Amygdala (tissue), 56 donors: ENCODE results near the gene LFNG.

Source experiments
- DNase-seq, 56 donors: peaks; one replicate each; lab custom pipeline; 2025; lab: John Stamatoyannopoulos, UW

The LFNG gene

DNA sequence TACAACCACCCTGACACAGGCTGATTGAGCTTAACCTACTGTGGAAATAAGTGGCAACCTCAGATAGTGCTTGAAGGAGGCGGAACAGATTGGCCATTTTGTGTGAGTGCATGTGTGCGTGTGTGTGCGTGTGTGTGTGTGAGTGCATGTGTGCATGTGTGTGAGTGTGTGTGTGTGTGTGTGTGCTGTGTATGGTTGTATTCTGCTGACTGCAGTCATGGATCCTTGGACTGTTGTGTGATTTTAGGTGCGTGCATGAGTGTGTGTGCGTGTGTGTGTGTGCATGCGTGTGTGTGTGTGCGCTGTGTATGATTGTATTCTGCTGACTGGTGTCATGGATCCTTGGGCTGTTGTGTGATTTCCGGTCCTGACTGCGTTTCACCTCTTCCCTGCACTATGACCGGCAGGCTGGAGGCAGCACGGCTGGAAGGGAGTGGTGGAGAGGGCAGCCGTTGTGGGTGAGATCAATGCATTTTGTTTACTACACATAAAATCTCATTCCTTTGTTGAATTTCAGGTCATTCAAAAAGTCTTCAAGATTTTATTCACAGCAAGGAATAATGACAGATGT is 45.5 kb downstream of the LFNG start:
- DNase-seq, result no peak

DNA sequence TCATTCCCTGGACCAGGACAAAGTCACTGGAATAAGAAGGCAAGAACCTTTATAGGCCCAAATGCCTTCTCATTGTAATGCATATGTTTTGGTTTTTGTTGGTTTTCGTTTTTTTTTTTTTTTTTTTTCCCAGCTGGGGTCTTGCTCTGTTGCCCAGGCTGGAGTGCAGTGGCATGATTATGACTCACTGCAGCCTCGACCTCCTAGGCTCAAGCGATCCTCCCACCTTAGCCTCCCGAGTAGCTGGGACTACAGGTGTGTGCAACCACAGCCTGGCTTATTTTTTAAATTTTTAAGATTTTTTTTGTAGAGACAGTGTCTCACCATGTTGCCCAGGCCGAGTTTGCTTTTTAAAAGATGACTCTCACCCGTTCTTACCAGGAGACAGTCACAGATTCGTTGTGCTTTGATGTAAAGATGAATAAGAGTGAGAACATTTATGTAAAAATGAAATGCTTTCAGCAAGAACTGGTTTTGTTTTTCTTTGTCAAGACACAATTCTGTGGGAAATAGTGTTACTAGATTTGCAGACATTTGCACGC is 46.8 kb downstream of the LFNG start:
- no peak for DNase-seq

DNA sequence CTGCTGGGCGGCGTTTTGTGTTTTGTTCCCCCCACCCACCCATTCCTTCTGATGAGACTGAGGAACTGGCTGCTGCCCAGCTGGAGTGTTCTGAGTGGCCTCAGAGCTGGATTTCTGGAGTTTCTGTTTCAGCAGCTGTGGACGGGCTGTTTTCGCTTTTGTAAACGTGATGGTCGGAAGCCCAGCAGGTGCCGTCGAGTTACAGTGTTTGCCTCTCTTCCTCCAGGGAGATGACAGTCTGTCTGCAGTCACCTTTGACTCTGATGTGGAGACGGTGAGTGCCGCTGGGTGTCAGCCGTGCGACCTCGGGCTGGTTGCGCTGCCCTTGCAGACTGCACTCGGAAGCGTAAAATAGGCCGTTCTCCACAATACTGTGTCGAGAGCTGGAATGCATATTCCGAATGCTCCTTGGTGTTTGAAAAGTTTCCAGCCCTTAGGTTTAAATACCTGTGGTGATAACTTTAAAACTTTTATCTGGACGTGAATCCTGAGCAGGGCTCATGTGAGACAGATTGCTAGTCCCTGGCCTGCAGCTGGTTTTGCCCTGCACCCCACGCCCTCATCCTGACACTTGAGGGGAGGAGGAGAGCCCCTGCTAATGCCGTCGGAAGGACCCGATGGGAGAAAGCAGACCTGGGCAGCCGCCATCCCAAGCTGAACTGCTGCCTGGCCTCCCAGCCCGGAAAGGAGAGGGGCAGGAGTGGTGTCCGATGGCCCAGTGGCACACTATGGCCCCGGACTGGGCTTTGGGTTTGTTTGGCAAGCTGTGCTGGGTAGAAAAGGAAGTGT is 47.5 kb downstream of the LFNG start:
- peak in 21 of 56 donors; percentile 9 to 66 (median 38) for DNase-seq

DNA sequence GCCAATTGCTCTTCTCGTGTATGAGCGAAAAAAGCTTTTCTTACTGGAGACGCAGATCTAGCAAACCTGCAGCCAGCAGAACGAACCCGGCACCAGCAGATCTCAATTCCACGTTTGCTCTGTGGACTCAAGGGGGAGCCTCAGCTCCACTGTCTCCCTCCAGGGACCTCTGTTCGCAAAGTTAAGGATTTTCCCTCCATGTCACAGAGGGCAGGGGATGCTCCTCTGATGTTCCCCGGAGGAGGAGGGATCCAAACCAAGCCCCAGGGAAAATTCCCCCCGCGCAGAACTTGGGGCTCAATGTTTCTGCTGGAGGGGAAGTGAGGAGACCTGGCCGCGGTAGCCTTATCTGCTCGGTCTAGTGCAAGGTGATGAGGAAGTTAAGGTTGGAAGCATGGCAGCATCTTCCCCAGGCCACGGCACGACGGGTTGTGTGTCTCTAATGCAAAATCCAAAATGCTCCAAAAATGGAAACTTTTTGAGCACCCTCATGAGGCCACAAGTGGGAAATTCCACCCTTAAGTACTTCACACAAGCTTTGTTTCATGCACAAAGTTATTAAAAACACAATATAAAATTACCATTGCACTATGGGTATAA is 48.2 kb downstream of the LFNG start:
- peak in 30 of 56 donors; percentile 8 to 72 (median 36) for DNase-seq

DNA sequence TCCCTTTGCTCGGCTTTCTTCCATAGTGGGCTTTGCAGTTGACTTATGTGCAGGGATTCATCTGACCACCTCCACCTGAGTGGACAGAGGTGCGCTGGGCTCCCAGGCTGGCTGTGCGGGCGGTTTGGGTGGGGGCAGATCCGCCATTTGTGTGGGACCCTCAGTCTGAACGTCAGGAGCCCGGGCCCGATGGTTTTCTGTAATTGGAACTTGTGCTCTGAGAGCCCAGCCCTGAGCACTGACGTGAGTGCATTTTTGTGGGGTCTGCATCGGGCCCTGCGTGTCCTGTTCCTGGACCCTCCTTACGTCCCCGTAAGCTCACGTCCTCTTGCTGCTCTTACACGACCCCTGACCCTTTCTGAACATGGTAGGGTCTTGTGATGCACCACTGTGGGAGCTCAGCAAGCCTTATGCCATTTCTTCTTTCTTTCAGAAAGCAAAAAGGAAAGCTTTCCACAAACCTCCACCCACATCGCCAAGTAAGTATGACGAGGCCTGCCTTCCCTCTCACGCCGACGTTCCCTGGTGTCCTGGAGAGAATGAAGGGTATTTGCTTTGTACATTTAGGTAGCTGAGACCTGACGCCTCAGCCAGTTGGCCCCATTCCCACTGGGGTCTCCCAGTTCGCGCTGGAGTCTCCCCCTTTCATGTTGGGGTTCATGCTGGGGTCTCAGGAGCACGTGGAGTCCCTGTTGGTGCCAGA is 49.1 kb downstream of the LFNG start:
- DNase-seq, result no peak

DNA sequence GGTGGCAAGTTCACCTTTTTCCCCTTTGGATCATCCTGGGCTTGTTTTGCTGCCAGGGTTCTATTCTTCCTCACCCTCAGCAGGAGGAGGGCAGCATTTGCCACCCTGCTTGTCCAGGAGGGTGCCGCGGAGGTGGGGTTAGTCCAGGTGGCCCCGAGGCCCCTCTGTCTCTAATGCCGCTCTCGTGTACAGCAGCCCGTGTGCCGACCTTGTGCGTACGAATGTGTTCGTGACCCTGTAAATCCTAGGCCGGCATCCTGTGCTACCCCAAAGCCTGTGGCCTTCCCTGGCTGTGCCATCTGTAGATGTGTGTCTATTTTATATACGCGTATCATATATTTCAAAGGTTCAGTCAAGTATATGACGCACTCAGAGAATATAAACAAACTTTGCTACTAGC is 49.8 kb downstream of the LFNG start:
- DNase-seq, result no peak

DNA sequence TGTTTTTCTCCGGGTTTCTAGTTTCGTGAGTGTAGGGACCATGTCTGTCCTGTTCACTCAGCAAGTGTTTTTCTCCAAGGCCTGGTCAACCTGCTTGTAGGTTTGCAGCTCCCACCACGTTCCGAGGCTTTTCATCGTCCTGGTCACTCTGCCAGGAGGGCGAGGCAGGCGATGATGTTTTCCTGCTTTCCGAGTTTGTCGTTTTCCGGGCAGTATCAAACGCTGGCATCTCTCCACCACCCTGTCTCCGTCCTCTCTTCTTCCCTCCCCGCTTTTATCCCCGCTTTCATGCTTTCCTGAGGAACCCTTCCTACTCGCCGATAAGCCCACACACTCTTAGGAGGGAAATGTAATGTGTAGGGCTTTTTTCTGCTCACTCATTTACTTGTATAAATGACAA is 50.4 kb downstream of the LFNG start:
- DNase-seq, result no peak

DNA sequence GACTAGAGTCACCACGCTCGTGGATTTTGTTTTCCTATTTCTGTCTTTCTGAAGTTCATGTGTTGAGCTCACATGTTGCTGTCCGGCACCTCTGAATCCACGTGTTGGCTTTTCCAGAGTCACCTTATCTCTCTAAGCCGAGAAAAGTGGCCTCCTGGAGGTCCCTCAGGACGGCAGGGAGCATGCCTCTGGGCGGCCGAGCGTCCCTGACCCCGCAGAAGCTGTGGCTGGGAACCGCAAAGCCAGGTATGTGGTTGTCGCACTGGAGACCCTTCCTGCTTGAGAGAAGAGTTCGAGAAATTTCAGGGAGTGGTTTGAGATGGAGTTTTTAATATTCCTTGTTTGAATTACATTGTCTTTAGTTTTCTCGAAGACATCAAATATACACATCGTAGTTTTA is 51.8 kb downstream of the LFNG start:
- no peak for DNase-seq

DNA sequence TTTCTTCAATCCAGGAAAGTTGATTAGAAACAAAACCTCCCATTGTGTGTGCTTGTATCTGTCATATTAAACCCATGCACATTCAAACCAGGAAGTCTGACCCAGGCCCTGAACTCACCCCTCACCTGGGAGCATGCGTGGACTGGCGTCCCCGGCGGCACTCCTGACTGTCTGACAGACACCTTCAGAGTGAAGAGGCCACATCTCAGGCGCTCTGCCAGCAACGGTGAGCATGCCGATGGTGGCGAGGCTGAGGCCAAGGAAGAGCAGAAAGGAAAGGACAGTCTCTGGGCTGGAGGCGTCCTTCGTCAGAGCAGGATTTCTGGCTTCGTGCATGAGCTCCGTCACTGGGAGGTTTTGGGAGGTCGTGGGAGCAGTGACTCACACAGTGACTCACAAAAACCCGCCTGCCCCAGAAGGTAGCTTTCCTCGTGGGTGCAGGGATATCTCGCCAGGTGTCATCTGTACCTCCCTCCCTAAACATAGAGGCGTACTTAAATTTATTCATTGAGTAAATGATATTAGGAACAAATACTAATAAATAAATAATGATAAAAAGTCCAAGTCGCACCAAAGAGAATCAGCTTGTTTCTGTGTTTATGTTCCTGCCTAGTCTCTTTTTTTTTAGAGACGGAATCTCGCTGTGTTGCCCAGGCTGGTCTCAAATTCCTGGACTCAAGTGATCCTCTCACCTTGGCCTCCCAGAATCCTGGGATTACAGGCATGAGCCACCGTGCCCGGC is 52.7 kb downstream of the LFNG start:
- peak in 1 of 56 donors; percentile 5 for DNase-seq

DNA sequence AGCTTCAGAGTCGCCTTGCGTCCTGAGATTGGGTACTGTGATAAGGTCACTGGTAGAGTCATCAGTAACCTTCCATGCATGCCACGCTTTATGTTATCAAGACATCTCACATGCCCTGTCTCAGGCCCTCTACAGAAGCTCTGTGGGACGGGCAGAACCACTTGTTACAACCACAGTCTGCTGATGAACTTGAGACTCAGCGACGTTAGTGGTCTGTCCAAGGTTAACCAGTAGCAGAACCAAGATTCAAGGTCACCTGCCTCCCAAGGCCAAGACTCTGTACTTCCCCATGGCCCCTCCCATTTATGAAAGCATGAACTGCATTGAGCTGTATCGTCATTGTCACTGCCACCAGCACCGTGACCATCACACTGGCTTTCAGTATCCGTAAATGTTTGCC is 54.2 kb downstream of the LFNG start:
- DNase-seq, result no peak

DNA sequence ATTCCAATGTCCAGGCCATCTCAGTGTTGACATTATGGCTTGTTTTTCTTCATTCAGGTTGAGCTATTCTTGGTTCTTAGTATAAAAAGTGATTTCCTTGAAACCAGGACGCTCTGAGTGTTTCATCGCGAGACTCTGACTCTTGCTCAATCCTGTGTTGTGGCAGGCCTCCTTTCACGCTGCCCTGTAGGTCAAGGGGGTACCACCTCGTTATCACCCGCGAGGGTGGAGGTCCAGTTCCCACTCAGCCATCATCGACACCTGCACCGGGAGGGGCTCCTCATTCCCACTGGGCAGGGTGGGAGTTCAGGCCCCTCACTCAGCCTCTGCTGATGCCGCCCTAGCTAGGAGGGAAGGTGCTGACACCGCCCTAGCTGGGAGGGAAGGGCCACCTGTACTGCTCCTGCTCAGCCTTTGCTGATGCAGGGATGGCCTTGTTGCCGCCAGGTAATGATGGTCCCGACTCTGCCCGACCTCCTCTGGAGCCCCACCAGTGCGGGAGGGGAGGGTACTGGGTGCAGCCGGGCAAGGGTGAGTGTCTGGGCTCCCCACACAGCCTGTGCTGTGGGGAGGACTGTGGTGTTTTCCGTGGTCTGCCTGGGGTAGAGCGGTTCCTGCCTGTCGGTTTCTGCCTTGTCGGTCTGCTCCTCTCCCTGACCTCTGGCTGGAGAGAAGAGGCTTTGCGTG is 55.6 kb downstream of the LFNG start:
- no peak for DNase-seq

DNA sequence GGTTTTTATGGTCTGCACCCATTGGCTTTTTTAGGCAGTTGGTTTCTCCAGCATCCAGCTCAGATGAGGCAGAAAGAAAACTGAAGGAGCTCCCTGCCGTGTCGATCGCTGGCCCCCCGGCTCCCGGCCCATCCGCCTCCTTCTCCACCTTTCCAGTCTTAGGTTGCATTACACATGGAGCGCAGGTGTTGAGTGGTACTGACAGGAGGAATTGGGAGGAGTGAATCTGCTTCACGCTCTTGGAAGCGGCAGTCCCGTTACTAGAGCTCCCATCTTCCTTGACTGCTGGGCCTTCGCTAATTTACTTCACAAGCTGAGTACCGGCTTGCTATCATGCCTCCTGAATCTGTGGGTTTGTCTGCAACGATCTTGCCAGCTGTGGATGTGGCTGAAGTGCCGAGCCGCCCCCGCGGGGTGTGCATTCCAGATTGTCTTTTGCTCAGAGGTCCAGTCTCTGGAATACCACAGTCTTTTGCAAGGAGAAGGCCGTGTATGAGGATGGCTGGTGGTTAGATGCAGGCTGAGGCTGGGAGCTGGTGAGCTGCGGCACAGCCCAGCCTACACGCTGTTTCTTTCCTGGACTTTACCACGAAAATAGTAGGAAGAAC is 56.3 kb downstream of the LFNG start:
- DNase-seq, result peak in 2 of 56 donors; percentile 31 to 32

DNA sequence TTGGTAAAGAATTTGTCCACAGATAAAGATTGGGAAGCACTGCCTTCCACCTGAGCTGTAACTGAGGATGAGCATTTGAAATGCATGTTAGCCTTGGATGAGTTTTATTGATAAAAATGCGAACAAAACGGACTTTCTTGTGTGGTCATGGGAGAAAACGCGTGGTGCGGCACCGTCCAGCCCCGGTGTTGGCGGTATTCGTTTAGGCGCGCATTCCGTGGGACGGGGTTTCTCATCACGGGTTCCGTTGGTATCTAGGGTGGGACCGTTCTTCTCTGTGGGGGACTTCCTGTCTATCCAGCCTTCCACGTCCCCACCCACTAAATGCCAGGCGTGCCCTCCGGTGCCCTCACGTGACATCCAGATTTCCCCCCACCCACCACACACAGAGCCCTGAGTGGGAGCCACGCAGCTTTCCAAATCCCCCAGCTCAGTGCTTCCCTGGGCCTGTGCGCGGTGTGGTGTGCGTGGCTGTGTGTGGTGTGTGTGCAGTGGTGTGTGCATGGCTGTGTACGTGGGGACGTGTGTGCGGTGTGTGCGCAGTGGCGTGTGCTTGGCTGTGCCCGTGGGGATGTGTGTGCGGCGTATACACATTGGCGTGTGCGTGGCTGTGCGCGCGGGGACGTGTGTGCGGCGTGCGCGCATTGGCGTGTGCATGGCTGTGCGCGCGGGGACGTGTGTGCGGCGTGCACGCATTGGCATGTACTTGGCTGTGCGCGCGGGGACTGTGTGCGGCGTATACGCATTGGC is 57.3 kb downstream of the LFNG start:
- DNase-seq, result no peak
